HCT116 (cell line): ENCODE results near the gene HOXB7. TPM values are rescaled to one million over a fixed set of nuclear protein-coding genes. Genes with fewer than 3 reads are reported as not detected.

Experiments
- ATAC-seq: fragments of 200-7000 bp; cut with Tn5 transposase; 2 replicates; pipeline ENCODE4 v1.9.1; 2020; ENCODE audit warnings: mild to moderate bottlenecking, moderate library complexity
- BruUV-seq: library from RNA; stranded (reverse); fragments of 400-500 nt; replicated peaks from 2 replicates; lab custom pipeline; 2021; lab: Mats Ljungman, UMichigan
- CTCF ChIA-PET: fragments of 300-600 bp; sonication (Branson Sonifier 250); formaldehyde crosslinking; loops from one replicate; lab custom pipeline; 2021; ENCODE audit warnings: antibody characterized with exemption; lab: Charles Lee
- POLR2A ChIA-PET: fragments of 300-600, 350-600 bp; sonication (Branson Sonifier 250); formaldehyde crosslinking; loops from one replicate; lab custom pipeline; 2021; ENCODE audit warnings: antibody characterized with exemption; lab: Charles Lee
- RAD21 ChIA-PET, 2 experiments: fragments of 300-600 bp; sonication (Branson Sonifier 250); formaldehyde crosslinking; loops; one replicate each; lab custom pipeline; 2023; ENCODE audit warnings: low total read pairs in 2 of 2; ENCODE audit not compliant: uncharacterized antibody in 2 of 2, unreplicated experiment in 2 of 2, low non-redundant PET in 1 of 2; lab: Charles Lee
- DNase-seq: peaks from one replicate; pipeline ENCODE4 v3.0.0-alpha.2; 2010; ENCODE audit warnings: low read depth, low spot score
- H2AFZ ChIP-seq: fragments of 200-600 bp; shearing (Covaris generic), sonication (generic); 2 replicates; pipeline ENCODE4 v1.6.1; 2017; ENCODE audit warnings: low read depth, mixed run types, mixed read lengths, antibody characterized with exemption, low read length; ENCODE audit not compliant: poor library complexity, severe bottlenecking
- H3K27ac ChIP-seq: 2 replicates; pipeline ENCODE4 v1.5.1; 2012; ENCODE audit warnings: low read depth, low read length
- H3K27me3 ChIP-seq: fragments of 200-600 bp; sonication (generic); 2 replicates; pipeline ENCODE4 v1.6.1; 2016; ENCODE audit warnings: mixed run types, low read length, mixed read lengths; ENCODE audit not compliant: insufficient read depth
- H3K36me3 ChIP-seq, 2 experiments: fragments of 200-500 bp in 1 of 2; fragments of 200-600 bp in 1 of 2; sonication (Bioruptor generic) in 1 of 2; sonication (generic) in 1 of 2; 2 replicates each; pipeline versions ENCODE4 v1.5.1 to v1.6.1; 2014 to 2016; ENCODE audit warnings: low read length in 2 of 2, inconsistent platforms in 1 of 2, mixed read lengths in 1 of 2, mixed run types in 1 of 2; ENCODE audit not compliant: insufficient read depth in 2 of 2, control insufficient read depth in 1 of 2
- H3K4me1 ChIP-seq, 2 experiments: fragments of 200-600 bp in 1 of 2; sonication (generic) in 1 of 2; 2 replicates each; pipeline versions ENCODE4 v1.5.1 to v1.6.1; 2012 to 2017; ENCODE audit warnings: low read length in 2 of 2, inconsistent platforms in 1 of 2, mild to moderate bottlenecking in 1 of 2, mixed read lengths in 1 of 2, mixed run types in 1 of 2, moderate library complexity in 1 of 2; ENCODE audit not compliant: insufficient read depth in 2 of 2, control insufficient read depth in 1 of 2
- H3K4me2 ChIP-seq: fragments of 200-600 bp; sonication (generic); 2 replicates; pipeline ENCODE4 v1.6.1; 2017; ENCODE audit warnings: mixed run types, low read length, mixed read lengths
- H3K4me3 ChIP-seq, 2 experiments: fragments of 200-600 bp in 1 of 2; sonication (generic) in 1 of 2; replicated peaks in 1 of 2; 2 replicates each; pipeline ENCODE4 v1.5.1; 2011 to 2016; ENCODE audit warnings: low read length in 2 of 2, control low read depth in 1 of 2, low read depth in 1 of 2, mild to moderate bottlenecking in 1 of 2, mixed read lengths in 1 of 2, mixed run types in 1 of 2
- H3K79me2 ChIP-seq: fragments of 200-600 bp; sonication (generic); 2 replicates; pipeline ENCODE4 v1.6.1; 2017; ENCODE audit warnings: mild to moderate bottlenecking, mixed run types, low read length, moderate library complexity, mixed read lengths; ENCODE audit not compliant: insufficient read depth
- H3K9ac ChIP-seq: fragments of 200-600 bp; sonication (generic); 2 replicates; pipeline ENCODE4 v1.6.1; 2016; ENCODE audit warnings: low read length, mixed read lengths
- H3K9me2 ChIP-seq: fragments of 200-600 bp; sonication (generic), shearing (Covaris generic); 2 replicates; pipeline ENCODE4 v1.6.1; 2017; ENCODE audit warnings: mixed run types, mild to moderate bottlenecking, moderate library complexity; ENCODE audit not compliant: insufficient read depth
- H3K9me3 ChIP-seq, 2 experiments: fragments of 200-500 bp in 1 of 2; fragments of 200-600 bp in 1 of 2; sonication (Bioruptor generic) in 1 of 2; sonication (generic) in 1 of 2; 2 replicates each; pipeline ENCODE4 v1.6.1; 2014 to 2017; ENCODE audit warnings: low read length in 2 of 2, mixed read lengths in 2 of 2, inconsistent platforms in 1 of 2, low read depth in 1 of 2, mild to moderate bottlenecking in 1 of 2, mixed run types in 1 of 2, moderate library complexity in 1 of 2; ENCODE audit not compliant: control insufficient read depth in 1 of 2, insufficient read depth in 1 of 2
- H4K20me1 ChIP-seq: fragments of 200-600 bp; sonication (generic), shearing (Covaris generic); 2 replicates; pipeline ENCODE4 v1.6.1; 2017; ENCODE audit warnings: mixed run types, mild to moderate bottlenecking, moderate library complexity; ENCODE audit not compliant: insufficient read depth
- EGR1 ChIP-seq: IDR thresholded peaks from 2 replicates; pipeline ENCODE4 v1.6.1; 2012; ENCODE audit warnings: low read depth
- EZH2phosphoT487 ChIP-seq: fragments of 200-600 bp; IDR thresholded peaks from 2 replicates; pipeline ENCODE4 v1.6.1; 2018; ENCODE audit warnings: antibody characterized with exemption, borderline replicate concordance
- FOSL1 ChIP-seq: IDR thresholded peaks from 2 replicates; pipeline ENCODE4 v1.6.1; 2012; ENCODE audit warnings: low read depth
- POLR2AphosphoS5 ChIP-seq: IDR thresholded peaks from 2 replicates; pipeline ENCODE4 v1.6.1; 2011; ENCODE audit warnings: mild to moderate bottlenecking, low read depth, low read length, moderate library complexity
- ZFX ChIP-seq: fragments of 450-650 bp; IDR thresholded peaks from 2 replicates; pipeline ENCODE4 v1.6.1; 2017
- intact Hi-C: fragments of 100-400 bp; cut with micrococcal nuclease; formaldehyde crosslinking; loops from 2 replicates; pipeline ENCODE4 v1.10.0; 2022
- total RNA-seq: library from RNA; stranded (reverse); gene quantifications from one replicate; pipeline ENCODE4 v1.2.1, GENCODE V29; 2021; ENCODE audit not compliant: unreplicated experiment
- TF ChIP-seq, protein P1 (sequence below): IDR thresholded peaks from 2 replicates; pipeline ENCODE4 v1.6.1; 2012

Gene HOXB7
- total RNA-seq, 1 experiment from 2014 or later = 33.6 TPM

DNA sequence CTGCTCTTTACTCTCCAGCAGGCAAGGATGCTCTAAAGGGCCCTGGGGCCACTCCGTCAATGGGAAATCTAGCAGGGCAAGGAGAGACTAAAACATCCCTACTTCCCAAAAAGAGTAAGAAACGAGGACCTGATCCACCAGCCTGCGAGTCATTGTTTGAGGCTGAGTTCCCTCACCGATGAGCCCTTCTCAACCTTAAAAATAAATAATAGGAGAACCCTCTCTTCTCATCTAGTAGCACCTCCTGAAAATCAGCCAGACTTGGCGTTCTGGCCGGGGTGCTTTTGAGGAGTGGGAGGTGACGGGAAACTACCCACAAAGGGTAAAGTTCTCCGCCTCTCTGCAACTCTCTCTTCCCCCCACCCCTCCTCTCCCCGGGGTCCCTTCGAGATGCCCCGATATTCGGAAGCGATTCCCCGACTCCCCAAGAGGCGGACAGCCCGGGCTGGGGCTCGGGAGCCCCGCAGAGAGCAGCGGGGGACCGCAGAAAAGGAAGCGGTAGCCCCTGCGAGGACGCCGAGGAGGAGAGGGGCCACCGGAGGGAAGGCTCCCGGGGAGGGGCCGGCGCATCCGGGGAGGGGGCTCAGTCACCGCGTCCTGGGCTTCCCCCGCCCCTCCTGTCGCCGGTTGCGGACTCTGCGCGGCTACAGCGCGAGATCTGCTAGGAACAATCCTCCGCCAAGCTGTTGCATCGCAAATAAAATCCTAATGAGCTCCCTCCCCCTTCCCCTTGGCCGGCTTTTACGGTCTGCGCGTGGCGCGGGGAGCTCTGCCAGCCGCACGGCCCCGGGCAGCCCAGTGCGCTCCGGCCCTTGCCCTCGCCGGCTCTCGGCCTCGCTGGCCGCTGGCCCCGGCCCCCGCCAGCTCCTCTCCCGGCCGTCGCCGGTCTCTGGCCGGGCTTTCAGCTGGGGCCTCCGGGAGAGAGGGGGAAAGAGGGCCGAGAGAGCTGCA lies 14.0 kb upstream of the HOXB7 start:
- peak overlapping the region; percentile 98 for H3K4me2 ChIP-seq
- DNase-seq (no peak), ATAC-seq (peak; percentile 30)
- RAD21 ChIA-PET = interaction anchor here in 1 of 2 experiments (1.5 kb wide), 1 partner anchor 254 kb away, joined by 5 read pairs; no protein-coding TSS in a partner anchor
- intact Hi-C loops = no loop called here
- CTCF ChIA-PET = interaction anchor here (0.9 to 1.7 kb wide), 7 partner anchors 7 to 600 kb away, joined by 3 to 12 read pairs (median 3); partner anchors contain the start of gene HOXB8
- peak overlapping the region; percentile 95 for H3K27ac ChIP-seq
- BruUV-seq = no TSS peak
- peak overlapping the region; percentile 81 to 86 for H3K4me3 ChIP-seq
- H2AFZ ChIP-seq = peak overlapping the region; percentile 61
- peaks cover 15 to 32% of the 10 kb centered on the region in 2 experiments for H3K4me1 ChIP-seq
- no peaks in the 10 kb centered on the region for H4K20me1 ChIP-seq
- no peaks in the 10 kb centered on the region for H3K9me3 ChIP-seq
- peaks cover 42% of the 10 kb centered on the region for H3K79me2 ChIP-seq
- TF ChIP-seq POLR2AphosphoS5 = peak; percentile 81
- TF ChIP-seq FOSL1 = no peak
- no peak; the same call in 1 of the 2 replicates for TF ChIP-seq ZFX
- TF ChIP-seq, protein P1, sequence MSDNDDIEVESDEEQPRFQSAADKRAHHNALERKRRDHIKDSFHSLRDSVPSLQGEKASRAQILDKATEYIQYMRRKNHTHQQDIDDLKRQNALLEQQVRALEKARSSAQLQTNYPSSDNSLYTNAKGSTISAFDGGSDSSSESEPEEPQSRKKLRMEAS = 0 out of 2 replicates have a peak, but pooled peaks have one; percentile 42
- TF ChIP-seq, all 23 proteins: peak for 2
- Histone ChIP-seq H3K9me2 (no peaks in the 10 kb centered on the region), H3K27me3 (no peaks in the 10 kb centered on the region), H3K36me3 (no peaks in the 10 kb centered on the region; a peak in 2 of 4 replicates), H3K9ac (peak overlapping the region; percentile 95)
- POLR2A ChIA-PET = interaction anchor here (0.6 to 2.2 kb wide), 7 partner anchors 7 to 364 kb away, joined by 3 to 11 read pairs (median 4); no protein-coding TSS in a partner anchor

DNA sequence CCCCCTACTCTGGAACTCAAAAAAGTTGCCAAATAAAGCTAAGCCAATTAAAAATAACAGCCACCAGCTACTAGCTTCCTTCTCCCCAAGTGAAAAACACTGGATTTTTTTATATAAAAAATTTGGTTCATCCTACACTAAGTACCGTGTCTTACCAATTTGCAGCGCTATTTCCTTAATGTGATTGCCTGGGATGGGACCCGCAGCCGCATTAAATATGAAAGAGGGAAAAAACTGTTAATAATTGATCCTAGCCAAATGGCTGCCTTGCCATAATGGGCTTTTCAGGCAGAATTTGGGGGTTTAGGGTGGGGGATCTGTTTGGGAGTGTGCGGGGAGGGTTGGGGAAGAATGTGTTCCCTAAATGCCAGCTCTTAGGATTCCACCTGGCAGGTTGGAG lies 13.3 kb upstream of the HOXB7 start:
- DNase-seq = no peak
- Histone ChIP-seq H3K9ac (peak overlapping the region; percentile 95), H4K20me1 (no peaks in the 10 kb centered on the region), H3K9me2 (no peaks in the 10 kb centered on the region), H2AFZ (no peak overlapping the region), H3K27me3 (no peaks in the 10 kb centered on the region), H3K4me2 (peak overlapping the region; percentile 98), H3K79me2 (peaks cover 42% of the 10 kb centered on the region), H3K4me3 (peak overlapping the region; percentile 81 to 86)
- POLR2A ChIA-PET = interaction anchor here (0.6 to 1.8 kb wide), 2 partner anchors 17 to 359 kb away, joined by 3 to 6 read pairs; no protein-coding TSS in a partner anchor
- CTCF ChIA-PET = interaction anchor here (0.9 to 1.4 kb wide), 3 partner anchors 316 to 363 kb away, joined by 3 read pairs; no protein-coding TSS in a partner anchor
- no TSS peak for BruUV-seq
- TF ChIP-seq EZH2phosphoT487 = no peak
- TF ChIP-seq EGR1 = no peak
- TF ChIP-seq, all 23 proteins: peak for 0
- intact Hi-C loops = no loop called here
- no peak for ATAC-seq
- no peaks in the 10 kb centered on the region; a peak in 1 of 4 replicates for H3K36me3 ChIP-seq
- RAD21 ChIA-PET = no interaction called here
- peaks cover 15 to 32% of the 10 kb centered on the region in 2 experiments for H3K4me1 ChIP-seq
- H3K27ac ChIP-seq = peak overlapping the region; percentile 95; the same call in 1 of the 2 replicates
- H3K9me3 ChIP-seq = no peaks in the 10 kb centered on the region
